SIG-M5 treated with dmso at 0.1 percent for 504 hours (cell line): ENCODE data around the gene DENND6B.

Experiments used
- DNase-seq: peaks from one replicate; lab custom pipeline; 2025; ENCODE audit not compliant: unreplicated experiment; lab: John Stamatoyannopoulos, UW

The DENND6B gene

DNA sequence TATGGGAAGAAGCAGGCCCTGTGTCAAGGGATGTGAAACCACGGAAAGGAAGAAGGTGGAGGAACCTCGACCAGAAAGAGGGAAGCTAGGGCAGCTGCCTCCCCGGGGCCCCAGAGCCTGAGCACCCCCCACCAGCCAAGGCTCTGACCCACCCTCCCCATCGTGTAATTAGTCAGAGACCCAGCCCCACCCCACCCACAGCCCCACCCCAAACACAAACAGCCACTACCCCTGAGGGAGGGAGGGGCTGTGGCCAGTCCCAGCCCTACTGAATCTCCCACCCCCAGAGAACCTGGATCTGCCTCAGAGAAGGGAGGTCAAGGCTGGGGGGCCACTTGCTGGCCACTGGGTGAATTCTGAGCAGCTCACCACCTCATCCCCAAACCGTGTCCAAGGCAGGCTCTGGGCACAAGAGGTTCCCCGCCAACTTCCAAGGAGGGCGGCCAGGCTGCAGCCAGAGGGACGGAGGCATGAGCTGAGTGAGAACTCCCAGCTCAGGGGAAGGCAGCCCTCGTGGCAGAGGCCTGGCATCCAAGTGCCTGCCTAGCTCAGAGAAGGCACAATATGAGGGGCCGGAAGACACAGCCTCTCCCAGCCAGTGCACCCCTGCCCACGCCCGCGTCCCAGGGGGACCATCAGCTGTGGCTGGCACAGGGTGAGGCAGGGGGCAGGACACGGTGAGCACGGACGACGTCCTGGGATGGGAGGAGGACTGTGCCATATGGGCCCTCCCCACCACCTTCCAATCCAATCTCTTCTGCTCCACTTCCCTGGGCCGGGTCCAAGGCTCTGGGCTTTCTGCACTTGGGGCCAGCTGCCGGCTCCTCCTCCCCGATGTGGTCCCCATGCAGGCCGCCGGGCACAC is 22.1 kb downstream of the DENND6B start:
- peak; percentile 92 for DNase-seq

DNA sequence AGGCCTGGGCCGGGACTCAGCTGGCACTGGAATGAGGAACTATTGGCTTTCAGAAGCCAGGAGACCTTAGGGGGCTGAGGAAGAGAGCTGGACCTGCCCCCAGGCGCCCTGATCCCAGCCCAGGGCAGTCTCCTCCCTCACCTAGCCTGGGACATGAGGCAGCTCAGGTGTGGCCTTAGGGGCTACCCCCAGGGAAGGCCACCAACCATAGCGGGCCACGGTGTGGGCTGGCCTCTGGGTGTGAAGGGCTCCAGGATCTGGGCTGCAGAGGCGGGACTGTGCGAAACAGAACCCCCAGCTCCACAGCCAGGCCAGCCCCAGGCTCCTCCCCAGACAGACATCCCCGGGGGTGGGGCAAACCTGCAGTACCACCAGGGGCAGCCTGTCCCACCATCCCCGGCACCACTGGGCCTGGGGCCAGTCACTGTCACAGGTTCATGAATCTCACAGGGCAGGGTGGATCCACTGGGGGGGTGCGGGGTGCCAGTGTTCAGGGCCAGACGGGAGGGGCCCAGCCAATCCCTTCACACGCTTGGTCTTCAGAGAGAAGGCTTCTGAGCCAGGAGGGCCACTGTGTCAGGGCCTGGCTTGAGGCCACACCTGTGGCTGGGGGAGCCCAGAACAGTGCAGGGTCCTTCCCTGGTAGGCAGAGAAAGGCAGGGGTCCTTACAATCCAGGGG is 22.8 kb downstream of the DENND6B start:
- DNase-seq = peak; percentile 54

GRCh38 chr22:50303515-50303847 is 23.3 kb downstream of the DENND6B start:
- DNase-seq = no peak

DNA sequence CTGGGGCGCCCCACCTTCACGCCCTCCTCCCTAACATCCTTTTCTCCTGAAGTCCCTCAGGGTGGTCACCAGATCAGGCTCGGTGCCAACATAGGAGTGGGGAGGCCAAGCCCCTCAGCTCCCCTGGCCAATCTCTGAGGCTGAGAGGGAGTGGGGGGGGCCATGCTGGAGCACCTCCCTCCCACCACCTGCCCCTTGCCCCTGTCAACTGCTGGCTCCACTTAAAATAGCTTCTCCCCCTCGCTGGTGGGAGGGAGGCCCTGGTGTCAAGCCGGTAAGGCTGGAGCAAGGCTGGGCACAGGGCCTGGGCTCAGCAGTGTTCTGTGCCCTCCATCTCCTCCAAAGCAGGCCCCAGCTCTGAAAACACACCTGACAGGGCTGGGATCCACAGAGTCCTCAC is 24.2 kb downstream of the DENND6B start:
- no peak for DNase-seq

- DNase-seq = no peak
Measured at GRCh38 chr22:50302041-50302541, 24.7 kb downstream of the DENND6B start.

DNA sequence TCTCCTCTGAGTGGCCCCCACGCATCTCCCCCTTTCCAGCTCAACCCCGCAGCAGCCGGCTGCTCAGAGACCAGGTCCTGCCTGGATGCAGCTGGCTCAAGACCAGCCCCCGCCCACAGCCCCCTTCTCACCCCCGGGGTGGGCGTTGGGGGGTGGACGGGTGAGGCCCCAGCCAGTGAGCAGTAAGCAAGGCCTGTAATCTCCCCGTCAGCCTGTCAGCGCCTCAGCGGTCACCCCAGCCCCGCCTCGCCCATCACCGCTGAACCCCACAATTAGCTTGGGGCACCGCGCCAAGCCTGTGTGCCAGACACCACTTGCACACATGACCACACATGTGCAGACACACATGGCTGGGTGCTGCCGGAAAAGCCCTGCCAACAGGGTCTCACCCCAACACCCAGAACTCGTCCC is 25.2 kb downstream of the DENND6B start:
- no peak for DNase-seq

- DNase-seq = no peak
Measured at GRCh38 chr22:50300620-50301257, 26.1 kb downstream of the DENND6B start.

GRCh38 chr22:50299785-50300619 is 26.8 kb downstream of the DENND6B start:
- DNase-seq = no peak

DNA sequence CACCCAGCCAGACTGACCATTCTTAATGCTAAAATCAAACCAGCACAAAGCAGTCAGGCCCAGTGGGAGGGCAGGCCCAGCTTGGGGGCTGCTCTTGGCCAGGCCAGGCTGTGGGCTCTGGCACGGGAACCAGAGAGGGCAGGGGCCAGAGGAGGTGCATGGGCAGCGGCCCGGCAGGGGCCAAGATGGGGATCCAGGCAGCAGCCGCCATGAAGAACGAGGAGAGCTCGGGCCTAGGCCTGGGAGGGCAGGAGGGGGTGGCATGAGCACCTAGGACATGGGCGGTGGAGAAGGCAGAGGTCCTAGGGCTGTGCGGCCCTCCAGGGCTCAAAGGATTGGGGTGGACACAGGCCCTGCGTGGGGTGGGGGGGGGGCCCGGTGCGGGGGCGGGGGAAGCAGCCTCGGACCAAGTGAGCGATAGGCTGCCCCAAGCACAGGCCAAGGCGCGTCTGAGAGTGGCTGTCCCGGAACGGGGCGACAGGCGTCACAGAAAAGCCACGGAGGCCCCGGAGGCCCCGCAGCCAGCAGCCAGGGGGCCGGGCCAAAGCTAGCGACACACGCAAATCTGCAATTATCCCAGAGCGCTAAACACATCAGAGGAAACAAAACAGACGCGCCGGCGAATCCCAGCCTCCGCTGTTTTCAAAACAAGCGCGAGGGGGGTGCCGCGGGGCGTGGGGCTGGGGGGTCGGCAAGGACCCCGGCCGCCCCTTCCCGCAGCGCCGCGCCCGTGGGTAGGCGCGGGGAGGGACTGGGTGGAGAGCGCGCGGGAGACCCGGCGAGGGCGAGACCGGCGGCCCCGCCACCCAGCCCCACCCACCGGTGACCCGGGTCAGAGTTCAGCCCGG is 27.7 kb downstream of the DENND6B start:
- no peak for DNase-seq

DNA sequence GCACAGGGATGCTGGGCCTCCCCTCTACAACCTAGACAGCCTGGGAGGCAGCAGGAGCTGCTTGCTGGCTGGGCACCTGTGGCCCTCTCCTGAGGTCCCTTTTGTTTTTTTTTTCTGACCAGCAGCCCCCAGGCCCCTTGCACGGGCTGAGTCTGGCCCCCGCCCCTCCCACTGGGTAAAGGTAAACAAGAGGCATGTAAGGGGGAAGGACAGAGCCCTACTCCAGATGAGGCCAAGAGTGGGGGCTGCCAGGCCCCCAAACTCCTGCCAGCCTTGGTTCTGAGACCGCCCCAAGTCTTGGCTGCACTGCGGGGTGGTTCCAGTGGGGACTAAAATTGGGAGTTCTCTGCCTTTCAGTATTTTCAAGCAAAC is 28.6 kb downstream of the DENND6B start:
- DNase-seq = no peak

DNA sequence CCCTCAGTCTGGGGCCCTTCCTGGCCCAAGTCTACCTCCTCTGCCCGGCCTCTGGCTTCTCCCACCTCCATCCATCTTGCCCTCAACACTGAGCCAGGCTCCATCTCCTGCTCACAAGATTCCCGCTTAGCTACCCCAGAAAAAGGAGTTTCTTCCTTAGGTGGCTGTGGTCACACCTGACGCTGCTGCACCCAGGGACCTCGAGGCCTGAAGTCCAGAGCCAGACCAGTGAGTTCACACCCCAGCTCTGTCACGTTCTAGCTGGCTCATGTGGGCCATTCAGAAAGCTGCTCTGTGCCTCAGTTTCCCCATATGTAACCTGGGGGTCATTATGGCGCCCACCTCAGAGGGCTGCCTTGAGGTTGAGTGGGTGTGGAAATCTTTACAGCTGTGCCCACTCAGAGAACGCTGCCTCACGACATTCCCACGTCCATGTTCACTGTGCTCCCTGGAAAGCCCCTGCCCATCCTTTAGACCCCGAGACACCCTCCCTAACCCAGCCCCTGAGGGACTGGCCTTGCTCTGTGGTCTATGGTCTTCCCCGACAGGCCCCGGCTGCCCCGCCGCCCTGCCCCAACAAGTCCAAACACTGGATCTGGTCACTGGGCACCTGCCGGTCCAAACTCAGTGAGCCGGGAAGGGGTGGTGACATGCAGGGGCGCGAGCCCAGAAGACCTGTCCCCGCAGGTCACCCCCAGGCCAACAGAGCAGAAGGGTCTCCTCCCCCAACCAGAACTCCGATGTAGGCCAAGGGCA is 29.1 kb downstream of the DENND6B start:
- DNase-seq = no peak

DNA sequence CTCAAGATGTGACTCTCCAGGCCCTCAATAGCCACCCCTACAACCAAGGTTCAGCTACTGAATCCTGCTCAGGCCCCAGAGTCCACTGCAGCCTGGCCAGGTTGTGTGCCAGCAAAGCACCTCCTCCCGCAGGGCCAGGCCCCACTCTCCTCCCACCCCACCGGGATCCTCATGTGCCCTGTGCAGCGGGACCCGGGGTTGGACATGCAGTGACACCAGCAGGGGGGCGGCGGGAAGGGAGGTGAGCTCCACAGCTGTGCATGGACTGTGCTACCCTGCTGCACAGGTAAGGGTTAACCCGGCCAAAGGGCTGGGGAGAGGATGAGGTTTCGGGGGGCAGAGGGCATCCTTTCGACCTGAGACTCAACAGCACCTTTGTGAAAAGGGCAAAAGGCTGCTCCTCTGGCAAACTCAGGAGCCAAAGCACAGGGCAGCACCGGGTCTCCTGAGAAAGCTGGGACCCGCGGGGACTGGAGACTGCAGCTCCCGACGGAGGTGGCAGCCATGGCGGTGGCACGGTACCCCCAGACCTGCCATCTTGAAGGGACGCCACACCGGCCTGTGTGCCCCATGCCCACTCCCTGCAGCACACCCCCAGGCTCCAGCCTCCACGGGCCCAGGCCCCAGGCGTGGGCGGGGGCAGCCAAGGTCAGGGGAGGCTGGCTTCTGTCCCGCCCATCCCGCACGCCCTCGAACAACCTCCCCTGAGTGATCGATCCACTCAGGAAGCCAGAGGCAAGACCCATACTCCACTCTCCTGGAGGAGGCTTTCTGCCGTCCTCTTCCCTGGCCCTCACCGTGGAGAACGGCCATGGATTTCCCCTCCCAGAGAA is 29.9 kb downstream of the DENND6B start:
- DNase-seq = no peak

DNA sequence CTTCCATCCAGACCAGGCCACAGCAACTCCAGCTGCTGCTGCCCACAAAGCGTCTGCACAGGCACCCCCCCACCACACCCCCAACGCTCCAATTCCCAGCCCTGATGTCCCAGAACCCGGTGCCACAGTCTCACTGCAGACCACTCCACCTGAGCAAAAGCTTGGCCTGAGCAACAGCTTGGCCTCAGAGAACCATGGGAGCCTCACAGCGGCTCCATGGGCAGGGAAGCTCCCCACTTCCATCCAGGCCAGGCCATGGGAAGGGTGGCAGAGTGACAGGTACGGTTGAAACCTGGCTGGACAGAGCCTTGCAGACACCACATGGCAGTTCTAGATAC is 32.5 kb downstream of the DENND6B start:
- DNase-seq = no peak

DNA sequence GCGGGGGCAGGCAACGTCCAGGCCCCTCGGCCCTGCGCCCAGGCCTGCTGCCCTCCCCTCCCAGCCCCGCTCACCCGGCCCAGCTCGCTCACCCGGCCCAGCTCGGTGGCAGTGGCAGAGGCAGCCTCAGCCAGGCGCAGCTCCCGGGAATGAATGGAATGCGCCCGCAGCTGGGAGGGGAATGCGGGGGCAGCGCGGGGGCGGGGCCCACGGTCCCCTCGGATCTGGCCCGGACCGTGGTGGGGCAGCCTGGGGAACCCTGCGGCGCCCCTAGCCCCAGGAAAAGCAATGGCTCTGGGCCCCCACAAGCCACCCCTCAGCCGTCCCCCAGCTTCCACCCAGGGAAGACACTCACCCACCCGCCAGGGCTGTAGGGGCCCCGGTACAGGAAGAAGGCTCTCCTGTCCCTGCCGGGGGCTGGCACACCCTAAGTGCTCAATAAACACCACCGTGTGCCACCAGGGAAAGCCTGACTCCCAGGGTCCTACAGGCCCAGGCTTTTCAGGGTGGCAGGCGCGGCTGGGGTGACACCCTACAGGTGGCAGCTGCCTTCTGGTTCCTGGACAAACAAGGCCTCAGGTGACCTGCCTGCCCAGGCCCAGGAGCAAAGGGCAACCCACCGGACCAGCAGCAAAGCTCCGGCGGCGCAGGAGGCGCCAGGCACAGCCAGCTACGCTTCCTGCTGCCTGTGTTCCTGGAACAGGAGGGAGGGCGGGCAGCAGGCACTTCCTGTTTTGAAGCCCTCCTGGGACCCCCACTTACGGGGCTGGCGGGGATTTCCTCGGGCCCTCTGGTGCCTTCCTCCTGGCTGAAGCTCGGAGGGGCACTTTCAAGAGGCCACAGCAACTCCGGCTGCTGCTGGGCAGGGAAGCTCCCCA is 33.1 kb downstream of the DENND6B start:
- DNase-seq = peak; percentile 31

- DNase-seq = no peak
Measured at GRCh38 chr22:50292643-50293440, 34.0 kb downstream of the DENND6B start.

- DNase-seq = no peak
Measured at GRCh38 chr22:50289942-50290630, 36.7 kb downstream of the DENND6B start.
